Bronchial epithelial cell (primary cell): ENCODE data around the gene RAD18. TPM values are rescaled to one million over a fixed set of nuclear protein-coding genes. Genes with fewer than 3 reads are reported as not detected.

Source experiments
- DNase-seq: peaks from one replicate; pipeline ENCODE4 v3.0.0-alpha.2; 2010; ENCODE audit warnings: low read depth
- FAIRE-seq: peaks from 2 replicates; lab custom pipeline; 2011; peaks lifted over from hg19 to GRCh38; lab: Jason Lieb, UNC
- H3K27me3 ChIP-seq: 2 replicates; pipeline ENCODE4 v1.5.1; 2011; ENCODE audit warnings: low read length; ENCODE audit not compliant: control insufficient read depth, insufficient read depth
- H3K36me3 ChIP-seq: 2 replicates; pipeline ENCODE4 v1.5.1; 2011; ENCODE audit warnings: low read length; ENCODE audit not compliant: control insufficient read depth, insufficient read depth
- H3K4me3 ChIP-seq: 2 replicates; pipeline ENCODE4 v1.5.1; 2011; ENCODE audit warnings: mild to moderate bottlenecking, low read depth, low read length, control low read depth
- CTCF ChIP-seq: IDR thresholded peaks from 2 replicates; pipeline ENCODE4 v1.5.1; 2011; ENCODE audit warnings: mild to moderate bottlenecking, moderate library complexity, low read length, control low read depth, inconsistent platforms; ENCODE audit not compliant: insufficient read depth, severe bottlenecking
- total RNA-seq: library from RNA; depleted of rRNA; stranded (reverse); fragments of >200 nt; gene quantifications from 2 replicates; pipeline ENCODE4 v1.2.1, GENCODE V29; 2014

Gene RAD18
- total RNA-seq, 1 donor from 2014 or later, result 3.9 TPM

GRCh38 chr3:8962226-8962861 is 928 bp downstream of the RAD18 start:
- Histone ChIP-seq H3K27me3 (no peaks in the 10 kb centered on the region), H3K4me3 (peak overlapping the region; percentile 51), H3K36me3 (no peaks in the 10 kb centered on the region)
- FAIRE-seq (no peak), DNase-seq (peak; percentile 8)
- TF ChIP-seq CTCF, result no peak

- no peak for TF ChIP-seq CTCF
- no peaks in the 10 kb centered on the region for H3K36me3 ChIP-seq
- no peak for DNase-seq
- no peaks in the 10 kb centered on the region for H3K27me3 ChIP-seq
- H3K4me3 ChIP-seq, result no peak overlapping the region
- FAIRE-seq, result no peak
Measured at GRCh38 chr3:8959668-8960067, 3.6 kb downstream of the RAD18 start.

- DNase-seq (no peak), FAIRE-seq (no peak)
- no peaks in the 10 kb centered on the region for H3K36me3 ChIP-seq
- H3K4me3 ChIP-seq, result no peak overlapping the region
- no peak for TF ChIP-seq CTCF
- no peaks in the 10 kb centered on the region for H3K27me3 ChIP-seq
Measured at GRCh38 chr3:8954938-8955763, 8.1 kb downstream of the RAD18 start.

- no peak for TF ChIP-seq CTCF
- Histone ChIP-seq H3K4me3 (no peak overlapping the region), H3K36me3 (no peaks in the 10 kb centered on the region), H3K27me3 (no peaks in the 10 kb centered on the region)
- FAIRE-seq (no peak), DNase-seq (no peak)
Measured at GRCh38 chr3:8953313-8953712, 10.0 kb downstream of the RAD18 start.

GRCh38 chr3:8952130-8952529 is 11.1 kb downstream of the RAD18 start:
- Histone ChIP-seq H3K4me3 (no peak overlapping the region), H3K27me3 (no peaks in the 10 kb centered on the region), H3K36me3 (no peaks in the 10 kb centered on the region)
- no peak for FAIRE-seq
- TF ChIP-seq CTCF, result no peak
- peak; percentile 53 for DNase-seq
